GM21576 (cell line): ENCODE results near the gene SNRPA1.
"Not testable (repeated sequence)": the region's sequence is repeated elsewhere in the genome, so short reads cannot be mapped to it uniquely, and the experiment has no call there.

Source experiments
- ATAC-seq: cut with Tn5 transposase; IDR thresholded peaks from one replicate; pipeline ENCODE4 v1.9.1; 2021; ENCODE audit warnings: mild to moderate bottlenecking, moderate library complexity; ENCODE audit not compliant: unreplicated experiment

Gene SNRPA1

DNA sequence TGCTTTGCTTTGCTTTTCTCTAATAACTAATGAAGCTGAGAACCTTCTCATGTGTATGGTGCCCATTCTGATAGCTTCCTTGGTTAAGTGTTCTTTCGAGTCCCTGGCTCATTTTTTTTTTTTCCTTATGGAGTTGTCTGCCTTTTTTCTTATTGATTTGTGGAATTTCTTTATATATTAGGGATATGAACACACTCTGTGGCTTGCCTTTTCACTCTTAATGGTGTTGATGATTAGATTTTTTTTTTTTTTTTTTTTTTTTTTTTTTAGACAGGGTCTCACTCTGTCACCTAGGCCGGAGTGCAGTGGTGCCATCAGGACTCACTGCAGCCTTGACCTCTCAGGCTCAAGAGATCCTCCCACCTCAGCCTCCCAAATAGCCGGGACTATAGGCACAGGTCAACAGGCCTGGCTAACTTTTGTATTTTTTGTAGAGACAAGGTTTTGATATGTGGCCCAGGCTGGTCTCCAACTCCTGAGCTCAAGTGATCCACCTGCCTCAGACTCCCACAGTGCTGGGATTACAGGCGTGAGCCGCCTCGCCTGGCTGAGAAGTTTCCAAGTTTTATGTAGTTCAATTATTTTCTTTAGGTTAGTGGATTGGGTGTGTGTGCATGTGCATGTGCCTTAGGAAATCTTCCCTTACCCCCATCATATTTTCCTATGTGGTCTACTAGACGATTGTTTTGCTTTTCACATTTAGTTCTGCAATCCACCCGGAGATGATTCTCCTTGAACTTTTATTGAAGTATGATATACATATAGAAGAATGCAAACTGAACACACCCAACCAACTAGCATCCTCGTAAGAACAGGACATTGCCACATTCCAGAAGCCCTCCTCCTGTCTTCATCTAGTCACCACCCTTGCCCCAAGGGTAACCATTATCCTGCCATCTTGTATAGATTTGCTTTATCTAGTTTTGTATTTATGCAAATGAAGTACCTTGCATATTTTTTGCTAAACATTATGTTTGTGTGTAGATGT is 1.7 kb upstream of the SNRPA1 start:
- no peak for ATAC-seq

DNA sequence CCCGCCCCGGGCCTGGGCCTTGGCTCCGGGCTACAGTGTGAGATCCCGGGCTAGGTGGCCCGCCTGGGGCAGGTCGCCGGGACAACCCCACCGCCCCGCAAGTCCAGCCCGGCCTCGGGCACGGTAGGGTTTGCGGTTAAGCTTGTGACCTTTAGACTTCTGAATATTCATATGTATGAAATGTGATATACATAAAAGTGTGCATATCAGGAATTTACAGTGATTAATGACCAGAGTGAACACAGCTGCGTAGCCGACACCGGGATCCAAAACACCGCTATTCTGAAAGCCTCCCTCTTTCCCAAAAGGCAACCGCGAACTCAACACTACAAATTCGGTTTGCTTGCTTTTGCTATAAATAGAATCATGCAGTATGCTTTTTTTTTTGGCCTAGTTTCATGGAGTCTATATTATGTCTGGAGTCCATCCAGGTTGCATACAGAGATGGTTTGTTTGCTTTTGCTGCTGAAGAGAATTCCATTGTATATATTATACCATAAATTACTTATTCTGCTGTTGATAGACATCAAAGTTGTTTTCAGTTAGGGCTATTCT is 636 bp upstream of the SNRPA1 start:
- no peak for ATAC-seq

DNA sequence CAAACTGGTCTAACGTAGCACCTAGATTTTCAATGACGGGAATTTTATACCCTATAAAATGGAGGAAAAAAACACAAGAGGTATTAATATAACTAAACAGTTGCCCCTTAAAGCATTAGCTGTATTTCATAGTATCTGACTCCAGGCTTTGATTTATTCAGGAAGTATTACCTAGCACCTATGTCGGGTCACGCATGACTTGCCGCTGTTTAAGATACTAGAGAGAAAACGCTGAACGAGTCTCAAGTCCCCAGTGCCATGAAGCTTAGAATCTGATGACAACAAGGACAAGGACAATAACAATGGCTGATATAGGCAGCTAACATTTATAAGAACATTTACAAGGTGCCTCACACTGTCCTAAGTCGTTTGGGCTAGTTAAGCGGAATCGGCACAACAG is 1.9 kb downstream of the SNRPA1 start:
- ATAC-seq = no peak

DNA sequence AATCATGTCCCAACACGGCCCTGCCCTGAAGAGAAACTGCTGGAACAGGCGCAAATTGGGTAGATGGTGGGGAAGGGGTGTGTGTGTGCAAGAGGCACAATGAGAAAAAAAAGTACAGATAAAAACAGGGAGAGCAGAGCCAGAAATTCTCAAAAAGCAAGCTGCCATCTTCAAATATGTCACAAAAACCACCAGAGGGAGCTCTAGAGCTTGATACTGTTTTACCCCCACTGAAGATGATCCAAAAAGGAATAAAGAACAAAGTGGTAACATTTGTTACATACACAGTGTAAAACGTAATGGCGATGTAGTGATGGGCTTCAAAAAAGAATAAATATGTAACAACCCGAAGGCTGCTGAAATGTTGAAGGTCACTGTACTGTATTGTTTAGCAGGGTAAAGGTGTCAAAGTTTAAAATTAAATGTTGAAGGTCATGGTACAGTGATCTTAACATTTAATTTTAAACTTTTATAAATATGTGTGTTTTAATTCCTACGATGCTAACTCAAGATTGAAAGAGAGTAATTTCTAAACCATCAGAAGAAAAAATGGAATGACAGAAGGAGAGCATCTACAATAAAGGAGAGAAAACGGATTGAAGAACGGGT is 6.0 kb downstream of the SNRPA1 start:
- ATAC-seq = no peak

DNA sequence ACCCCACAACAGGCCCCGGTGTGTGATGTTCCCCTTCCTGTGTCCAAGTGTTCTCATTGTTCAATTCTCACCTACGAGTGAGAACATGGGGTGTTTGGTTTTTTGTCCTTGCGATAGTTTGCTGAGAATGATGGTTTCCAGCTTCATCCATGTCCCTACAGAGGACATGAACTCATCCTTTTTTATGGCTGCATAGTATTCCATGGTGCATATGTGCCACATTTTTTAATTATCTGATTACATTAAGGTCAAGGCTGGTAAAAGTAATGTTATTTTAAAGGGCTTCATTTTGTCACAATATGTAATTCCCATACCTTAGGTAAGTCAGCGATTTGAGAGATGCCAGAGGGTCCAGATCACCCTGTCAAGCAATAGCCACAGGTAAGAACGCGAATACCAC is 7.7 kb downstream of the SNRPA1 start:
- ATAC-seq = not testable (repeated sequence)

DNA sequence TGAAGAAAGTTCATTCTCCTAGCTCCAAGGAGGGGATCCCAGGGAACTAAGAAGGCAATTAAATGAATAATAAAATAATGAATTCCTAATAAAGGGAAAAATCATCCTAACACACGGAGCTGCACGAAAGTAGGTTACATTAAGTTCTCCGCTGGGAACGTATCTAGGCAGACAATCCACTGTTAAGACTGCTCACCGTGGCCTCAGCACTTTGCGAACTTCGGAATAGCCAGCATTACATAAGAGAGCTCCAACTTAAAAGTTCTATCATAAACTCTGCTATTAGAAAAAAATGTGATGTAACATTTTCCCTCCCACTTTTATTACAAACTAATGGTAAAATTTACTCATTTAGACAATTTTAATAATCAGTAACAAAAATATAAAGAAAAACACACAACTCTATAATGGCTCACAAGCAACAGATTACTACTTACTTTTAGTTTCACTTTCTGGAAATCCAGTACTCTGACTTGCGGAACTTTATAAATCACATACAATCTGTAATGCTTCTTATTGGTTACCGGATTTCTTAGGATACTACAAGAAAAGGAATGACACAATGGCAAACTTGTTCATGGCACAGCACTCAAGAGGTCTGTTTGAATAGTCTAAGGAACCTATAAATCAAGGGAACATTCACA is 8.5 kb downstream of the SNRPA1 start:
- no peak for ATAC-seq

DNA sequence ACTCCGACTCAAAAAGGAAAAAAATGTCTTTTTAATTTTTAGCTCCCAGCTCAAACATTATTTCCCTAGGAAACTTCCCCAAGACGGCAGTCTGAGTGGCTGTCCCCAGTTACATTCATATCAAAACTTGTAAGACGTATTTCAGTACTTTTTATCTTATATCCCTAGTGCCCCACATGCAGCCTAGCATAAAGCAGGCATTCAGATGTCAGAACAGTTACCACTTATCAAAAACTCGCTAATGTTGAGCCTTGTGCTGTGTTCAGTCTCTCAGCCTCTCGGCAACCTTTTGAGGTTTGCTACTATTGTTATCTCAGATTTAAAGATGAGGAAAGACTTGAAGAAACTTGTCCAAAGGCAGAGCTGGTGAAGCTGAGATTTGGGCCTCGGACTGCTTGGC is 11.1 kb downstream of the SNRPA1 start:
- ATAC-seq = no peak

DNA sequence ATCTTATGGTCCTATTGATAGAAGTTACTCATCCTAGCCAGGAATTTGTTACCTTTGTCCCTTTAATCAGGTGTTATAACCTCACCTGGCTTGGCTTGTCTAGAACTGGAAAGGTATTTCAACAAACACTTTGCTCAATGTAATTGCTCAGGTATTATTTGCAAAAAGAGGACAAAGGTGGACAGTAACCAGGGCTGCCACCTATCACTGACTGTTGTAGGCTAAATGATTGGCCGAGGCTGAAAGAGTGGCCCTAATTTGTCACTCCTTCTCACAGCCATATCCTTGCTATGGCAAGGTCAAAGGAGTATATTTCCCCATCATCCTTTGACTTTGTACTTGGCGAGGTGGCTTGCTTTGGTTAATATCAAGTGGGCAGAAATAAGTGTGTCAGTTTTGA is 15.0 kb downstream of the SNRPA1 start:
- no peak for ATAC-seq

DNA sequence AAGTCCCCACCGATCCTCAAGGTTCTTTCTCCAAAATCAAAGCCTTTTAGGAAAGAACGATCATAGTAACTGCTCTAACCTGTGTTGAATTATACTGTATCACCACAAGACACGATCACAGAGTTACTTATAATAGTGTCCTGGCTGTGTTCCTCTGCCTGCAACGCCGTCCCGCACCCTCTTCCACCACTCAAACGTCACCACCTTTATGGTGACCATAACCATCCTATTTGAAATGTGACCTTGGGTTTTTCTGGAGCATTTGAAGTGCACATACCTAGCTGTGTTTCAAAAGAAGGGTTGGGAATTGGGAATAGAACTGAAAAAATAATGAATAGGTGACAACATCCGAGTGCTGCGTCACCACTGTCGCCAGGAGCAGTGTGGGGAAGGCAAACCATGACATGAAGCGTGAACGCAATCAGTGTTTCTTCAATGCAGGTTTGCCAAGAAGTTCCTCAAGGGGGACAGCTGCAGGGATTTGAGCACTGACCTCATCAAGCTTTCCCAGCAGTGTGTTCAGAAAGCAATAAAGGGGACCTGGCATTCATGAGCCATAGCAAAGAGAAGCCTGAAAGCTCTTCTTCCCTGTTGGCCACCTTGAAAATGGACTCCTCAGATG is 17.0 kb downstream of the SNRPA1 start:
- no peak for ATAC-seq

DNA sequence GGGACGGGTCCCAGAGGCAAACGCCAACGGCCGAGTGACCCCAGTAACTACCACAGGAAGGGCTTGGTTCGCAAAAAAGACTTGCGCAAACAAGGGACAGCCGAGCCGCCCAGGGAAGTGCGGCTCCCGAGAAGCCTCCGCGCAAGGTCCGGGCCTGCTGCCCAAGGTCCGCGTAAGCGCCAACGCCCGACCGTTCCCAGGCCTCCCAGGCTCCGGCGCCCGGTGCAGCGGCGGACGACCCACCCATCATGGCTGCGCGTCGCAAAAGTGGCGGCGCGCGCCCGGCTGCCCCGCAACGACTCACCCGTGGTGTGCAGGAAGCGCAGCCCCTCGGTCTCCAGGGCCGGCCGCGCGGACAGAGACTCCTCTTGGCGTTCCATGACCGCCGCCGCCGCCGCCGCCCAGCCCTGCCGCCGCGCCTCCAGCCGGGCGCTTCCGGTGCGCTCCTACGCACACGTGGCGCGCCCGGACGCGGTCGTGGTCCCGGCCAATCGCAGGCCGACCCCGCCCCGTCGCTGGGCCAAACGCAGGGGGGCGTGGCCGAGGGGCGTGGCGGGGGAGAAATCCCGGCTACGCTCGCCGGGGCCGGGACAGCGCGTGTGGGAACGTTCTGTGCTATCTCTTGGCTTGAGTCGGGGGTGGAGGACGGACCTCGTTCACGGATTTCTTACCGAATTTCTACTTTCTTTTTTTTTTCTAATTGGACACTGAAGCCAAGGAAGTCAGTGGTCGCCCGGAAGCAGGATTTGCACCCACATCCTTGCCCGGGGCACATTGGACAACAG is 17.8 kb downstream of the SNRPA1 start, which contains the start of gene SELENOS:
Gene SELENOS, minus strand, starts transcription at position 448 of the 785 bp plus-strand sequence. Its CDS starts 68 bp downstream, at position 380.
- peak; percentile 79 for ATAC-seq

DNA sequence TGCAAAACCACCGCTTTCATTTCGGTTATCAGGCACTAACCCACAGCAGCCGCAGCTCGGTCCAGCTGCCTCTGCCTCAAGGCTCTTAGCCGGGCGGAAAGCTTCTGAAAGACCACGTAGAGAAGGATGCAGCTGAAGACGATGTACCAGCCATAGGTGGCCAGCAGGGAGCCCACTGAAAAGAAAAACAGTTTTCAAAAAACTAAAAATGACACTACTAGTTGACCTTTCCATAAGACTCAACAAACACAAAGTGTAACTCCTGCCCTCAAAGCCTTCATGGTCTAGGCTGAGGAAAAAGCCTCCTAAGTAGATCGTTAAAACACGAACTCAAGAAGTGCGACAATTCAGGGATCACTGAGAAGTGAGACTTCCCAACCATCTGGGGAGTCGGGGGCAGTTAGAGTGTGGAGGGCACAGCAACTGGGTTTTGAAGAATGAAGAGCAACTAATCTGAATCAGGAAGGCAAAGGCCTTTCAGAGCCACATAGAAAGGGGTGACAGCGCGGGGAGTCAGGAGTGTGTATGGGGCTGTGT is 18.5 kb downstream of the SNRPA1 start:
- ATAC-seq = peak; percentile 47

DNA sequence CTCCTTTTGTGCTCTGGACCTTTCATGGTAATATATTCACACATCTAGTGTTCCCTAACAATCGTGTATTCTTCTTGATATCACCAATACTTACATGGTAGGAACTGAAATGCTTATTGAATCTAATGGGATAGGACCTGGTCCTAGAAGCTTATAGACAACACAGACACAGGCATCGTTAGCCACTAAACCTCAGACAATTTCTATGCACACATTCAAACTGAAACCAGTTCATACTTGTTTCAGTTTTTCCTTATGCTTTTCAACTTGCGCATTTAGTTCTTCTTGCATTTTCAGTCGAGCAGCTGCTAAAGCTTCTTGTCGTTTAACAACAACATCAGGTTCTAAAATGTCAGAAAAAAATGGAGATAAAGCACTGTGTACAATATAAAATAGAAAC is 20.0 kb downstream of the SNRPA1 start:
- ATAC-seq = peak; percentile 37

DNA sequence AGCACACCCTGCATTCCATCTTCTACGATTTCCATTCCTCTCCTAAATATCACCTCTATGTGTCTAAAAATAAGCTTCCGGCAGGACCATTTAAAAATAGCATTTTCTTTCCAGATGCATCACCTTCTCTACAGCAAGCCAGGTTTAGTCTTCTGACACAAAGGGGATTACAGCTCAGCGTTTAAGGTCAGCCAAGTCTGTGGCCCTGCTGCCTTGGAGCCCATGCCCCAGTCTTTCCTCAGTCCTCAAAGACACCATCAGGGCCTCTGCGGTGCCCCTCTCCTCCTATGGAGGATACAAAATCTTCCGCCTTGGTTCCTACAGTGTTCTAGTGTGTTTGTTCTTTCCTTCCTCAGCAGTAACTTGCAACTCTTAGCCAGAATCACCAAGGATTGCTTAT is 21.5 kb downstream of the SNRPA1 start:
- ATAC-seq = no peak

DNA sequence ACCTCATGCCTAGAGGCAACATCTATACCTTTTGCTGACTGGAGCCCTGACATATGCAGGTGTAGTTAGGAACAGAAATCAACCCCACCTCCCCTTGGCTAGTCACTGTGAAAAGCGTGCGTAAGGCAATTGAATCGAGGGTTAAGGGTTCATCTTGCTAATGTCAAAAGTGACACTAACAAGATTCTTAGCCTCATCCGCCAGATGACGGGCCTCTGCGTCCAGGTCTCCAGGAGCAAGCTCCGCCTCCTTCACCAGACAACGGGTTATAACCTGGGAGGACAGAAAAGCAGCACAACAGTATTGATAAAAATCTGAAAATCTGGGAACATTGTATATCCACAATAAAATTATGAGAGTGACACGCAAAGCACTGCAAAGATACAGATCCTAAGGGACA is 22.5 kb downstream of the SNRPA1 start:
- no peak for ATAC-seq

DNA sequence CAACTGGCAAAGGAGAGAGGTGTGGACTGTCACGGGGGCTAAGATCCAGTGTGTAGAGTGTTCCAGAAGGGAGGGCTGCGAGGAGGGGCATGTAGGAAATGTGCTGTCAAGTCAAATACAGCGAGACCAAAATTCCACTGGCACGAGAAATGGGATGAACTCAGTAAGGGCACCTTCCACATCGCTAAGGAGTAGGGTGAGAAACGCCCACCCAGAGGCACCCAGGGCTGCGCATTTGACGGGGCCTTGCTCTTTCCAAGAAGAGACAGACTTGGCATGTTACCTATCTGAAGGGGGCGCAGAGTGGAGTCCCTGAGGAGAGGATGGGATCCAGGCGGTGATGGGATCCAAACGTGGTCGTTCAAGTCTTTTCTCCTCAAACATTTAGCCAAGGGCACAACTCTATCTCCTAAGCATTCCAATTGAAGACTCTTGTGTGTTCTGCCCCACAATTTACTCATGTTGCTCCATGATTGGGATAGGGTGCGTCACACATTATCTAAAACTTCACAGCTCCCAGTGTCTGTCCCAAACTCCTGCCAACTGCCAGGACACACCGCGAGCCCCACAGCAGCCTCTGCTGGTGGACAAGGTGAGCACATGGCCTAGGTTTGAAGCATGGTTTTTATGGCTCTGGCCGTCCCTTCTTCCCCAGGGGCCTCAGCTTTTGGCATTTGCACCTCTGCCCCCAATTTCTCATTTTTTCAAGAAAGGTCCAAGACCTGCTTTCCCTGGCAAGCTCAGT is 25.4 kb downstream of the SNRPA1 start:
- no peak for ATAC-seq

DNA sequence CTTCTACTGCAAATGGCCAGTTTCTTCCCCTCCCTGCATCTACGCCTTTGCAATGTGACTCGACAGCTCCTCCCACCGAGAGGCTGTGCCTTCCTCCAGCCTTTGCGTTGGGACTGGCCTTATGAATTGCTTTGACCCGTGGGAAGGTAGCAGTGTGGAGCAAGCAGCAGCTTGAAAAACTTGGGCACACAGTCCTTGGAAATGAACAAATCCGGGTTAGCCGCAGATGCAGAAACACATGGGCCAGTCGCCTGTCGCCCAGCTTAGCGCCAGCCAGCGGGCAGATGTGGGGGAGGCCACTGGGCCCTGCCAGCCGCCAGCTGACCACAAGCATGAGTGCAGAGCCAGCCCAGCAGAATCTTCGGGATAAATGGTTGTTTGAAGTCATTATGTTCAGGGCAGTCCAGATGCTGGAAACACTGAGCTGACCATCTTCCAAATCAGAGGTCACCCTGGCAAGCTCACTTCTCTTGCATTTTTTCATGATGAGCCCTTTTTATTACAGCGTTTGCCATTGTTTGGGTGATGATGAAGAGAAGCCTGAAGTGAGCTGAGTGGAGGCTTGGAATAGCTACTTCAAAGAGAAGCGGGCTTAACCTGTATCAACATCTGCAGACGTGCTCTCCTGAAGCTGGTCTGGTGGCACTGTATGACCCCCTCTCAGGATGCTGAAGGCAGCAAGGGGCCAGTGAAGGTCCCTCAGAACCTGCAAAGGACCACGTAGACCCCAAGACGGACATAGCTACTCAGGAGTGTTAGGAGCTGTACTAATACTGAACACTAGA is 27.5 kb downstream of the SNRPA1 start:
- ATAC-seq = no peak

DNA sequence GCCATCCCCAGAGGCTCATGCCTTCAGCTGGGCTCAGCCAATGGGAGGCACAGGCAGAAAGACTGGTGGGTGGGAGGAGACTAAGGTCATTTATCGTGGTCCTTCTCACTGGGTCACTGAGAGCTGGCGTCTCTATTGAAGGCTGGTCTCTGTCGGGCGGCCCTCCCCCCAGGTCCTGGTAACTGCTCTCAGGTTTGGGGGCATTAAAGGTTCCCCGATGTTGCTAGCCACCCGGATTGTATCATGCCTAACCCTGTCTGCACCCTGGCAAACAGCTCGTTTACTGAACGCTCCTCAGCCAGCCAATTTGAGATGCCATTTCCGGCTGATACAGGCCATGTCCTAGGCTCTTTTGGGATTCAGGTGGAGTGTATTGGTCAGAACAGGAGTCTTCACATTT is 28.3 kb downstream of the SNRPA1 start:
- no peak for ATAC-seq

DNA sequence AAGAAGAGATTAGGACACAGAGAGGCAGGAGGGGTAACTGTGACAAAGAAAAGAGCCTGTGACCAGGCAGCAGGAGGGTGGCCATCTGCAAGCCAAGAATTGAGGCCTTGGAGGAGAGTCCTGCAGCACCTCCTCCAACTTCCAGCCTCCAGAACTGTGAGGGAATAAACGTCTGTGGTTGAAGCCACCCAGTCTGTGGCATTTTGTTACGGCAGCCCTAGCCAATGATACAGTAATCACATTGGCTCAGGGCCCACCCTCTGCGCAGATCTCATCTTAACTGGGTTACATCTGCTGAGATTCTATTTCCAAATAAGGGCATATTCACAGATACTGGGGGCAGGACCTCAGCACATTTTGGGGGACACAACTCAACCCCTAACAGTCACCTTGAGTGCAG is 29.0 kb downstream of the SNRPA1 start:
- ATAC-seq = no peak
